C4-2B (cell line): Measurements from ENCODE around the gene LRCH3.

Source experiments
- CTCF ChIP-seq: fragments of 450-650 bp; conservative IDR thresholded peaks from 2 replicates; pipeline ENCODE4 v1.5.1; 2017; ENCODE audit warnings: mild to moderate bottlenecking
- ZFX ChIP-seq: fragments of 450-650 bp; IDR thresholded peaks from 2 replicates; pipeline ENCODE4 v1.6.1; 2017

GRCh38 chr3:197746801-197747237 is 44.2 kb upstream of the LRCH3 start:
- TF ChIP-seq CTCF (no peak), ZFX (no peak)
